ENCODE results near the gene ZNF655. TPM values are rescaled to one million over a fixed set of nuclear protein-coding genes. Genes with fewer than 3 reads are reported as not detected.
"Not testable (repeated sequence)": the region's sequence is repeated elsewhere in the genome, so short reads cannot be mapped to it uniquely, and the experiment has no call there.

The ZNF655 gene
- total RNA-seq, 2 experiments from 2014 or later: 133 to 134 TPM

GRCh38 chr7:99563650-99564049, 5.2 kb downstream of the ZNF655 start:
- Mint-ChIP-seq H3K9me3 (no peaks in the 10 kb centered on the region), H3K27ac (no peak overlapping the region), H3K4me3 (no peak overlapping the region), H3K36me3 (peaks cover 40% of the 10 kb centered on the region), H3K27me3 (no peaks in the 10 kb centered on the region), H3K4me1 (peaks cover 33% of the 10 kb centered on the region)
- DNase-seq (no peak), ATAC-seq (ENCODE audit: low read depth) (no peak)
- POLR2A ChIA-PET: interaction anchor here (1.0 kb wide), 1 partner anchor 12 kb away, joined by 3 read pairs; the partner anchor contains the start of gene FAM200A

- POLR2A ChIA-PET: interaction anchor here (1.3 kb wide), 1 partner anchor 11 kb away, joined by 5 read pairs; the partner anchor contains the start of gene ZNF655
- ATAC-seq (ENCODE audit: low read depth); H3K9me3 Mint-ChIP-seq; H3K27ac Mint-ChIP-seq; DNase-seq; H3K4me3 Mint-ChIP-seq; H3K4me1 Mint-ChIP-seq; H3K27me3 Mint-ChIP-seq: not testable (repeated sequence)
- peaks cover 50% of the 10 kb centered on the region for H3K36me3 Mint-ChIP-seq
These were observed 10.3 kb downstream of the ZNF655 start for GRCh38 chr7:99568770-99569169.

- POLR2A ChIA-PET: interaction anchor here (1.6 kb wide), 1 partner anchor 13 kb away, joined by 7 read pairs; the partner anchor contains the start of gene ZNF655
- H3K9me3 Mint-ChIP-seq: no peaks in the 10 kb centered on the region
- H3K27me3 Mint-ChIP-seq: no peaks in the 10 kb centered on the region
- H3K4me3 Mint-ChIP-seq: no peak overlapping the region
- peaks cover 40% of the 10 kb centered on the region for H3K36me3 Mint-ChIP-seq
- no peak overlapping the region for H3K27ac Mint-ChIP-seq
- no peak for DNase-seq
- H3K4me1 Mint-ChIP-seq: no peaks in the 10 kb centered on the region
- ATAC-seq (ENCODE audit: low read depth): no peak
These were observed 13.3 kb downstream of the ZNF655 start for GRCh38 chr7:99571768-99572167.

GRCh38 chr7:99573257-99573656, 14.8 kb downstream of the ZNF655 start:
- no peak overlapping the region for H3K27ac Mint-ChIP-seq
- H3K4me1 Mint-ChIP-seq: no peaks in the 10 kb centered on the region

GRCh38 chr7:99576251-99576650, 17.8 kb downstream of the ZNF655 start:
- DNase-seq: no peak
- H3K27ac Mint-ChIP-seq: no peak overlapping the region
- no peaks in the 10 kb centered on the region for H3K9me3 Mint-ChIP-seq
- no peak overlapping the region for H3K4me3 Mint-ChIP-seq
- no peak for ATAC-seq (ENCODE audit: low read depth)
- no peaks in the 10 kb centered on the region for H3K27me3 Mint-ChIP-seq
- peaks cover 13% of the 10 kb centered on the region for H3K4me1 Mint-ChIP-seq
- POLR2A ChIA-PET: no interaction called here
- peaks cover 27% of the 10 kb centered on the region for H3K36me3 Mint-ChIP-seq

More at GRCh38 chr7:99573257-99573656, 14.8 kb downstream of the ZNF655 start:
- DNase-seq (no peak), ATAC-seq (ENCODE audit: low read depth) (no peak)
- H3K36me3 Mint-ChIP-seq: peaks cover 39% of the 10 kb centered on the region
- H3K9me3 Mint-ChIP-seq: no peaks in the 10 kb centered on the region
- no peak overlapping the region for H3K4me3 Mint-ChIP-seq
- H3K27me3 Mint-ChIP-seq: no peaks in the 10 kb centered on the region
- POLR2A ChIA-PET: no interaction called here

GRCh38 chr7:99579281-99579955, 21.0 kb downstream of the ZNF655 start:
- peak overlapping the region; percentile 81 for H3K4me3 Mint-ChIP-seq
- no peaks in the 10 kb centered on the region for H3K36me3 Mint-ChIP-seq
- H3K27ac Mint-ChIP-seq: peak overlapping the region; percentile 38
- ATAC-seq (ENCODE audit: low read depth): no peak
- no peaks in the 10 kb centered on the region for H3K9me3 Mint-ChIP-seq
- POLR2A ChIA-PET: interaction anchor here (0.7 to 1.8 kb wide), 5 partner anchors 19 to 229 kb away, joined by 3 to 7 read pairs (median 3); partner anchors contain the start of genes ZNF655 and ZSCAN25
- no peak for DNase-seq
- peaks cover 14% of the 10 kb centered on the region for H3K4me1 Mint-ChIP-seq
- H3K27me3 Mint-ChIP-seq: no peaks in the 10 kb centered on the region

- H3K27me3 Mint-ChIP-seq: no peaks in the 10 kb centered on the region
- POLR2A ChIA-PET: interaction anchor here (0.6 to 1.8 kb wide), 5 partner anchors 20 to 230 kb away, joined by 3 to 7 read pairs (median 3); partner anchors contain the start of genes ZNF655 and ZSCAN25
- H3K27ac Mint-ChIP-seq: peak overlapping the region; percentile 83
- H3K4me1 Mint-ChIP-seq: peaks cover 14% of the 10 kb centered on the region
- H3K9me3 Mint-ChIP-seq: no peaks in the 10 kb centered on the region
- peak; percentile 62 for ATAC-seq (ENCODE audit: low read depth)
- peak overlapping the region; percentile 81 for H3K4me3 Mint-ChIP-seq
- peak; percentile 66 for DNase-seq
- H3K36me3 Mint-ChIP-seq: no peaks in the 10 kb centered on the region
These were observed 21.7 kb downstream of the ZNF655 start for GRCh38 chr7:99579956-99580777.

- H3K4me1 Mint-ChIP-seq: peaks cover 14% of the 10 kb centered on the region
- not testable (repeated sequence) for ATAC-seq (ENCODE audit: low read depth)
These were observed 22.4 kb downstream of the ZNF655 start for GRCh38 chr7:99580778-99581332.

GRCh38 chr7:99588868-99589267, 30.4 kb downstream of the ZNF655 start:
- Mint-ChIP-seq H3K9me3 (no peaks in the 10 kb centered on the region), H3K27me3 (no peaks in the 10 kb centered on the region), H3K4me3 (no peak overlapping the region), H3K27ac (no peak overlapping the region), H3K4me1 (no peaks in the 10 kb centered on the region), H3K36me3 (no peaks in the 10 kb centered on the region)
- DNase-seq (no peak), ATAC-seq (ENCODE audit: low read depth) (peak; percentile 41)
- POLR2A ChIA-PET: no interaction called here

More at GRCh38 chr7:99580778-99581332, 22.4 kb downstream of the ZNF655 start:
- not testable (repeated sequence) for H3K36me3 Mint-ChIP-seq, H3K27me3 Mint-ChIP-seq, DNase-seq, H3K9me3 Mint-ChIP-seq
- peak overlapping the region; percentile 83 for H3K27ac Mint-ChIP-seq
- H3K4me3 Mint-ChIP-seq: peak overlapping the region; percentile 81
- POLR2A ChIA-PET: interaction anchor here (0.6 to 1.8 kb wide), 4 partner anchors 21 to 205 kb away, joined by 3 to 7 read pairs (median 4); partner anchors contain the start of genes ZNF655 and ZSCAN25

GRCh38 chr7:99594948-99595745, 36.7 kb downstream of the ZNF655 start:
- POLR2A ChIA-PET: no interaction called here
- Mint-ChIP-seq H3K4me3 (no peak overlapping the region), H3K36me3 (no peaks in the 10 kb centered on the region), H3K4me1 (no peaks in the 10 kb centered on the region), H3K9me3 (no peaks in the 10 kb centered on the region), H3K27ac (no peak overlapping the region), H3K27me3 (no peaks in the 10 kb centered on the region)
- DNase-seq: no peak
- ATAC-seq (ENCODE audit: low read depth): peak; percentile 38

GRCh38 chr7:99596408-99596955, 38.0 kb downstream of the ZNF655 start:
- DNase-seq (no peak), ATAC-seq (ENCODE audit: low read depth) (no peak)
- POLR2A ChIA-PET: no interaction called here
- Mint-ChIP-seq H3K4me1 (no peaks in the 10 kb centered on the region), H3K27me3 (no peaks in the 10 kb centered on the region), H3K9me3 (no peaks in the 10 kb centered on the region), H3K36me3 (no peaks in the 10 kb centered on the region), H3K27ac (no peak overlapping the region), H3K4me3 (no peak overlapping the region)

- H3K9me3 Mint-ChIP-seq: no peaks in the 10 kb centered on the region
- POLR2A ChIA-PET: interaction anchor here (0.6 to 0.8 kb wide), 2 partner anchors 38 to 228 kb away, joined by 3 read pairs; no protein-coding TSS in a partner anchor
- no peaks in the 10 kb centered on the region for H3K27me3 Mint-ChIP-seq
- no peaks in the 10 kb centered on the region for H3K36me3 Mint-ChIP-seq
- peaks cover 2% of the 10 kb centered on the region for H3K4me1 Mint-ChIP-seq
- H3K27ac Mint-ChIP-seq: no peak within 1 kb of the TSS
- H3K4me3 Mint-ChIP-seq: no peak within 1 kb of the TSS
- peak; percentile 62 for DNase-seq
- ATAC-seq (ENCODE audit: low read depth): peak; percentile 34
These were observed 39.5 kb downstream of the ZNF655 start, which contains the start of gene TMEM225B for GRCh38 chr7:99597762-99598501. TSS of gene TMEM225B (plus strand) at chr7:99598267. CDS start at chr7:99604389, 6,122 bp downstream.

All from activated naive CD8-positive, alpha-beta T cell treated with anti-CD3 and anti-CD28 coated beads, Interleukin-2, amount 10 ng/mL, durations not matched to agents 7 days and 5 days (primary cell).